GM18861 (cell line): Measurements from ENCODE around the gene NDUFAF8.

Experiments
- ATAC-seq: cut with Tn5 transposase; IDR thresholded peaks from one replicate; pipeline ENCODE4 v1.9.1; 2021; ENCODE audit not compliant: unreplicated experiment

NDUFAF8 gene

DNA sequence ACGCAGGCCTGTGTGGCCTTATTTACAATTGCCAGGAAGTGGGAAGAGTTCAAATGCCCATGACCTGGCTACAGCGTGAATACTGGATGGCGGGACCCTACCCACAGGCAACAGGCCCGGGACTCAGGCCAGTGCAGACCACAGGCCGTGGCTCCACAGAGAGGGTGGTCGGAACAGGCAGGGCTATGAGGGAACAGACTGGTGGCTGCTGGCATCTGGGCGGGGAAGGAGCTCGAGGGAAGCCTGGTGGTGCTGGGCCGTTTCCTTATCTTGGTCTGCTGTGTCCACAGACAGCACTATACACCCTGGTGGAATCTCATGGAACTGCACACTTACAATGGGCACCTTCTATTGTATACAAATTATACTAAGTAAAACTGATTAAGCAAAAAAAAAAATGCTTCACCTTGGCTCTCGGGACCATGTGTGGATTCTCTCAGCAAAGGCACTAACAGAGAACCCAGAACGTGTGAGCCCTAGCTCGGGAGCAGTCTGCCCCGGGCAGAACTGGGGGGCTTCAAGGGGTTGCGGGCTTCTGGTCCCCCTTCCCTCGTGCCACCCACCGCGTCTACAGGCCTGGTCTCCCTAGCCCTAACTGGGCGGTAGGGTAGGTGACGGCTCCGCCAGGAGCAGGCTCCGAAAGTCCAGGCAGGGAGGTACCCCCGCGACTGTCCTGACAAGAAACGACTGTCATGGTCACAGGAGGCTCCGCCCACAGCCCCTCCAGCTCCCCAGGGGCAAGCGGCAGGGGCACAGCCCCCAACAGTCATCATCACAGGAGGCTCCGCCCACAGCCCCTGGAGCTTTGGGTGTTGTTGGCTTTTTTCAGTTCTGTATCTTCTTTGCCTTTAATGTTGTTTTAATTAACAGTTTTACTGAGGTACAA lies 38.2 kb upstream of the NDUFAF8 start:
- no peak for ATAC-seq

DNA sequence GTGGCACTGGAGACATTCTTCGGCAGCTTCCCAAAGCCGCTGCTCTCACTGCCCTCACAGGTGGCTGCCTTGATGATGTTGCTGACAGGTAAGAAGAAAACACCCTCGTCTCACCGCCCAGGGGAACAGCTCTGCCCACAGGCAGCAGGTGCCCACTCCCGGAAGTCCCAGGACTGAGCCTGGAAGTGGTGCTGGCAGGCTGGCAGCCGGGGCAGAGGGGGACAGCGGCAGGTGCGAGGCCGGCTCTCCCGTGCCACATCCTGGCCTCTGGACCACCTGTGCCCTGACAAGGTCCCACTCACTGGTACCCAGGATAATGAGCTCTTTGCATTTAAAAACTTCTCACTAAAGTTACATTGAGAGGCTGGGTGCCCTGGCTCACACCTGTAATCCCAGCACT lies 36.8 kb upstream of the NDUFAF8 start:
- no peak for ATAC-seq

DNA sequence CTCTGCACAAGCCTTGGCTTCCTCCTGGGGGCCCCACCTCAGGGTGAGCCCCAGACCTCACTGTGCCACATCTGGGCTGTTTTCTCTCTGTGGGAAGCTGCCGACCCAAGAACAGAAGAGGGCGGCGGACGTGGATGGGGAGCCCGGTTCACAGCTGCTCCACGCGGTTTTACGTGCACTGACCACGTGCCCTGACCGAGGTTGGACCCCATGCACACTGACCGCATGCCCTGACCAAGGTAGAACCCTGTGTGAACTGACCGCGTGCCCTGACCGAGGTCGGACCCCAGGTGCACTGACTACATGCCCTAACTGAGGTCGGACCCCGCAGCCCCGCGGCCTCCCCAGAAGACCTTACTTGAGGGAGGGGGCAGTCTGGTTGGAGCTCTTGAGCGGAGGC lies 36.0 kb upstream of the NDUFAF8 start:
- no peak for ATAC-seq

DNA sequence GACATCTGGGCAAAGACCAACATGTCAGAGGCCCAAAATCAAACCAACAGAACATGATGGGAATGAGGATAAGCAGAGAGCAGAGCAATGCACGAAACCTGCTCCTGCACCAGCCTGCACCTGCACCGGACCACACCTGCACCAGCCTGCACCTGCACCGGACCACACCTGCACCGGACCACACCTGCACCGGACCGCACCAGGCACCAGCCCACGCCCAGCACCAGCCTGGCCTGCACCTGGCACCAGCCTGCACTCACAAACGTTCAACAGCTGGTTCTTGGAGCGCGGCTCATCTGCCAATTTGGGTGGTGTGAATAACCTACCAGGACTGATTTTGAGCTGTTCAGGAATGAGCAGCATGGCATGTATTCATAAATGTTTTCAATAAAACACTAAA lies 34.5 kb upstream of the NDUFAF8 start:
- ATAC-seq, result no peak

DNA sequence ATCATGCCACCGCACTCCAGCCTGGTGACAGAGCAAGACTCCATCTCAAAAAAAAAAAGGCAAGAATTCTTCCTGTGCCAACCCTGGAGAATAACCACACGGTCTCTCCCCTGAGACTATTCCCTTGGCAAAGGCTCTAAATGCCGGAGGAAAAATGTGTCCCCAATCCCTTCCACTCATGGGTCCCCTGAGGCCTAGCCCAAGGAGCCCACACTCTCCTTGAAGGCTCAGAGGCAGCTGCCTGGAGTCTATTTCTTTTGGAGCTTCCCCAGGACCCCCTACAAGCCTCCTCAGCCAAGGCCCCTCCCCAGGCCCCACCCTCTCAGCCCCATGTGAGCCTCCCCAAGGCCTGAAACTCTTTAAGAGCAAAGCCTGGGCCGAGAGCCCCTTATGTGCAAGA lies 33.0 kb upstream of the NDUFAF8 start:
- no peak for ATAC-seq

DNA sequence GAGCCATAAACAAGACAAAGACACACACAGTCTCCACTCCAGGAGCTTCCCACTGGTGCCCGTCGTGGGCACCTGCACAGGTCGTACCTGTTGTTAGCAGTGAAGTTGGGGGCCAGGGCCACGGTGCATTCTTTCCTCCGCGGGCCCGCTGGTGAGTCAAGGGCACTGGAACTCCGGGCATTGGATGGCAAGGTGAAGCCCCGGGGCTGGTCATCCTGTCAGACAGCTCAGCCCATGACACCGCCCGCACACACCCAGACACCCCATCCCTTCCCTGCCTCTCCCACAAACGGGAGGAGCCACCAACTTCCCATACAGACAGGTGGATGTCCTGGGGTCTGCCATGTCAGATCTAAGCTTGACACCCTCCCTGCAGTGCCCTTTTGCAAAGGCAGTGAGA lies 32.5 kb upstream of the NDUFAF8 start:
- ATAC-seq, result no peak

DNA sequence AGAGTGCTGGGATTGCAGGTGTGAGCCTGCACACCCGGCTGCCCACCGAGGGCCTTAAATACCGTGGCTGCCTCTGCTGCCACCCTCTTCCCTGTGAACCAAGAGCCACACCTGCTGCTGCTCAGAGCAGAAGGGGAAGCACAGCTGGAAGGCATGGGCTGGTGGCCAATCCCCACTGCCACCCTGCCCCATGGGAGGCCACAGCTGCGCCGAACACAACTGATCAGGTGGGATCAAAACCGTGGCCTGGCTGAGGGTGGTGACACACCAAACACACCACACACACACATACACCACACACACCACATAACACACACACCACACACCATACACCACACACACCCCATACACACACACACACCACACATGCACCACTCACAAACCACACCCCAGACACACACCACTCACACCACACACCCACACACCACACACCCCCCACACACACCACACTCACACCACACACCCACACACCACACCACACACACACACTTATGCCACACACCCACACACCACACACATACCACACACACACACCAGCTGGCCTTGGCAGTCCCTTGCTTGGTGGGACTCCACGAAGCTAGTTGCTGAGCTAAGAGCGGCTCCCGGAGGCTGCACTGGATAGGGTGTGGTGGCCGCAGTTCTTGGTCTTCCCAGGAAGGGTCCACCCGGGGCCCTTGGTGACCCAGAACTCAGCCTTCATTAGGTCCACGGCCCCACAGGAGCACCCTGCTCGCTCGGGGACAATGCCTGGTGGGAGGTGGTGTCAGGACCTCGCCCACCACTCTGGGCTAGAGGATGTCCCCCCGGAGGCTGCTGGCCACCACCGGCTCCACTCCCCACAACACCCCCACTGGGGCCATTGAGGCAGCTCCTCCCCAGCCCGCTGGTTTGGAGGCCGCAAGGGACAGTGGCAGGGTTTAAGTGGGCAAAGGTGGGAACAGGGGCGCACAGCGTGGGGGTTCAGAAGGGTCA lies 31.2 kb upstream of the NDUFAF8 start:
- ATAC-seq, result no peak

DNA sequence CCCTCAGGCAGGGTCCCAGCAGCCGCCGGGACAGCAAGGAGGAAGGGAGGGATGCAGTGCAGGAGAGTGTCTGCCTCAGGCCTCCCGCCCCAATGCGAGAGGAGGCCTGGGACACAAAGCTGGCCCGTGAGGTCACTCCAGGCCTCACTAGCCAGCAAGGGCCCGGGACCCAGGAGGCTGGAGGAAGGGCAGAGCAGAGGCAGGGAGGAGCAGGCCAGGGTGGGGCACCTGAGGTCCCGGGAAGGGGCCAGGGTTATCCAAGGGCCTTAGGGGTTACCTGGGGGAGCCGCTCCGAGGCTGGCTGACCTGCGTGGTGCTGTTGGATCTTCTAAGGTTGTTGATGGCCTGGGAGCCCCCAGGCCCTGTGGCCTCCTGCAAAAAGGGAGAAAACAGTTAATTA lies 30.5 kb upstream of the NDUFAF8 start:
- ATAC-seq, result no peak

DNA sequence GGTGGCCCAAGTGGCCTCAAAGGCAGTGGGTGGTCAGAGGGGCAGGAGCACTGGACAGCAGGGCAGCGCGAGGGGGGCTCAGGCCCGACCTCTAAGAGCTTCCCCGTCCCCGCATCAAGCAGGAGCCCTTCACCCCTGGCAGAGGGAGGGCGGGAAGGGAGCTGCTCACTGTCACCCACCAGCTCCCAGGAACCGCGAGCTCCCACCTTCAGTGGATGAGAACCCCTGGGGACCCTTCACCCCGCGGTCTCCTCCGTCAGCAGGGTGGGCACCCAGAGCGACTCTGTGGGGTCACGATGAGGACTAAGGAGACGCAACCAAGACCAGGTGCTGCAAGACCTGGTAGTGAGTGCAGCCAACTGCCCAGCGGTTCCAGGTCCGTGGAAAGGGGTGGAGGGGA lies 30.0 kb upstream of the NDUFAF8 start:
- no peak for ATAC-seq

DNA sequence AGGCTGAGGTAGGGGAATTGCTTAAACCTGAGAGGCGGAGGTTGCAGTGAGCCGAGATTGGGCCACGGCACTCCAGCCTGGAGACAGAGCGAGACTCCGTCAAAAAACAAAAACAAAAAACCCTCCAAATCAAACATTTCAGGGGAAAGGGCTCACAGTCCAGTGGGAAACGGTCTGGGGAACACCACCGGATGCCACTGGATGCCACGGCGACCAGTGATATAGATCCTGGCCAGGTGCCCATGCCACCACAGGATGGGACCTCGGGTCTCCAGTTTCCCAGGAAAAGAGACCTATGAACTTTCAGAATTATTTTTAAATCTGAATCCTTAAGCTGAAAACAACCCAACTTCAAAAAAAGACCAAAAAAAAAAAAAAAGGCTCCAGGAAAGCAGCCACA lies 28.7 kb upstream of the NDUFAF8 start:
- ATAC-seq, result no peak

DNA sequence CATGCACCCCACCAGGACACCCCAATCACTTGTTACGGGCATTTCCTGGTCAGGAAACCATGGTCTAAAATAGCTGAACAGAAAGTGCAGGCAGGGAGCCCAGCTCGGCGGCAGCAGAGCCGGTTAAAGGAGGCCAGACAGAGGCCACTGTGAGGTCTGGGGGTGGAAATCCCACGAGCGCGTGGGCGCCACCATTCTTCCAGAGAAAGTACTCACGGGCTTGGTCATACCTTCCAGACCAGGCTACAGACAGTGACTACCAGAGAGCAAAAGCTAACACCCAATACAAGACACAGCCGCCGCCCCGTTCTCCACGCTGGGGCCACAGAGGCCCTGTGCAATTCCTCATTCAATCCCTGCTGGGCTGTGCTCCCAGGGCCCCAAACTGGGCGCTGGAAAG lies 28.2 kb upstream of the NDUFAF8 start:
- no peak for ATAC-seq

DNA sequence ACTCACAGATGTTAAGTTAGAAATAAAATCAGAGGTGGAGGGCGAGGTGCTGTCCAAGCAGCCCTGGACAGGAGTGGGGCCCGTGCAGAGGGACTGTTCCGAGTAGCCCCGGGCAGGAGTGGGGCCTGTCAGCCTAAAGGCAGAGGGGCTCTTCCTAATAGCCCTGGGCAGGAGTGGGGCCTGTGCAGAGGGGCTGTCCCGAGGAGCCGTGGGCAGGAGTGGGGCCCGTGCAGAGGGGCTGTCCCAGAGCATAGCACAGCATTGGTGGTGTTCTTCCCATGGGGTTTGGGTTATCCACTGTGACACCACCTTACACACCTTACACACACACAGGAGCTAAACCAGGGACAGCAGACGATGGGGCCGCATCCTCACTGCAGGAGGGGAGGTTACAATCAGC lies 26.8 kb upstream of the NDUFAF8 start:
- no peak for ATAC-seq

DNA sequence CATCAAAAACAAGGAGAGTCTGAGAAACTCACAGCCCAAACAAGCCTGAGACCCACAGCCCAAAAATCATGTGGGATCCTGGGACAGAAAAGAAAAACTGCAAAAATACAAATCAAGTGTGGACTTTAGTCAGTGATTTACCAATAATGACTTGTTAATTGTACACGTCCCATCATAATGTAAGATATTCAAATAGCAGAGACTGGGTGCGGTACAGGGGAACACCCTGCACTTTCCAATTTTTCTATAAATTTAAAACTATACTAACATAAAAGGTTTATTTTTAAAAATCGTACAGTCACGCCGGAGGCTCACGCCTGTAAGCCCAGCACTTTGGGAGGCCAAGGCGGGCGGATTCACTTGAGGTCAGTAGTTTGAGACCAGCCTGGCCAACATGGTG lies 25.1 kb upstream of the NDUFAF8 start:
- ATAC-seq, result no peak

DNA sequence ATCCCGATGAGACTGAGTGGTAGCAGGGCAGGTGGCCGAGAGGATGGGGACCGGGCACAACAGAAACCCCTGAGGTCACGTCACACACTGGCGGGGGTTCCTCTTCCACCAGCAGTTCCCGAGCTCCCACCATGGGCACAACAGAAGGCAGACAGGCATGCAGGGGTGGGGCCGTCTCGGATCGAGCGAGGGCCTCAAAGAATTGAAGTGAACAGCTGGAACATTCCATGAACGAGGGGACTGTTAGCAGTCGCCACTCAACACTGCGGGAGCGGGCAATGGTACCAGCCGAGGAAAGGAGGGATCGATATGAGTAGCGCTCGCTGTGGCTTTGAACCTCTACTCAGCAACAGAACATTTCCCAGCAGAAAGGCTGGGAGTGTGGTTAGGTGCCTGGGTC lies 21.6 kb upstream of the NDUFAF8 start:
- no peak for ATAC-seq

DNA sequence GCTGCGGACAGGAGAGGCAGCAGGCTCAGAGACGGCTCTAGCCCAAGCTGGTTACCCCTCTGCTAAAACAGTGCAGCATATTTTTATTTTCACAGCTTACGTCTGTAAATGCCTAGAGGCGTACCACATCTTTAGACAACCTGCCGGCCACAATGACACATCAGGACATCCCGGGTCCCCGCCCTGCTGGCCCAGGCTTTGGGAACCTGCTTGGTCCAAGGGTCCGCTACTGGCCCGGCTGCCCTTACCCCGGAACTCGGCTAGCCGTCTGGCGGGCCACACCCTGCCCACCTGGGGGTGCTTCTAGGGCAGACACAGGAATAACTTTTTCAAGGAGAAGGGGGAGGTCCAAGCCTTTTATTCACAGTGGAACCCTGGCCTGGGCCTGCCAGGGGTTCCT lies 20.7 kb upstream of the NDUFAF8 start:
- ATAC-seq, result no peak

DNA sequence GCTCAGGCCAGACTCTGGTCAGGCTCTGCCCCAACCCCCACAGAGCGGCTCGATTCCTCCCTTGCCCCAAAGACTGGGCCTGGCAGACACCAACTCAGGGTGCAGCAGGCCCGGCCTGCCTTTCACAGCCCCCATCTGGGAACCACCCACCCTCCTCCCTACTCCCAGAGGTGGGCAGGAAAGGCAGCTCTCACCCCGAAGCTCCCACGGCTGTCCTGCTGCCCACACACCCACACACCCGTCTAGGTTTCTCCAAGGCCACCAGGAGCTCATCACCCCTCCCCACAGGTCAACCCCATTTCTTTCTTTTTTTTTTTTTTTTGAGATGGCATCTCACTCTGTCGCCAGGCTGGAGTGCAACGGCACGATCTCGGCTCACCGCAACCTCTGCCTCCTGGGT lies 20.1 kb upstream of the NDUFAF8 start:
- no peak for ATAC-seq

DNA sequence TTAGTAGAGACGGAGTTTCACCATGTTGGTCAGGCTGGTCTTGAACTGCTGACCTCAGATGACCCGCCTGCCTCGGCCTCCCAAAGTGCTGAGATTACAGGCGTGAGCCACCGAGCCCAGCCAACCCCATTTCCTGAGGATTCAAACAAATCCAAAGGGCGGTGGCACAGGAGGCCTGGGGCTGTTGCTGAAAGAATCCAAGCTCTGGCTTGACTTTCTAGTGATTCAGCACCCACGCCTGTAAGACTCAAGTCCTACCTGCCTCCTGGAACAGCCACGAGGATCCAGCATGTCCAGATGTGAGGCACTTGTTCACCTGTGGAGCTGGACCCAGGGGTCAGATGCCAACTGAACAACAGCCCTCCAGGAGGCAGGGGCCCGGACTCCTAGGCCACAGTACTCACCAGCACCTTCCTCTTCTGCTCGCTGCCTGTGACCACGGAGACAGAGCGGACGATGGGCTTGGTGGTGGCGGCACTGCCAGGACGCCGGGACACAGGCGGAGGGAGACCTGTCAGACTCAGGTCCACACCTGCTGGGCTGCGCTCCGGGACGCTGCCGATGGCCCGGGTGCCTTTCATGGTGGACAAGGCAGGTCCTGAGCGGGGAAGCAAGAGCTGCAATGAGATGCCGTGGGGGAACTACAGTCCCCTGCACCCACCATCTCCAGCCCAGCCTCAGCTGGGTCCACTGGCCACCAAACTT lies 19.5 kb upstream of the NDUFAF8 start:
- ATAC-seq, result no peak

DNA sequence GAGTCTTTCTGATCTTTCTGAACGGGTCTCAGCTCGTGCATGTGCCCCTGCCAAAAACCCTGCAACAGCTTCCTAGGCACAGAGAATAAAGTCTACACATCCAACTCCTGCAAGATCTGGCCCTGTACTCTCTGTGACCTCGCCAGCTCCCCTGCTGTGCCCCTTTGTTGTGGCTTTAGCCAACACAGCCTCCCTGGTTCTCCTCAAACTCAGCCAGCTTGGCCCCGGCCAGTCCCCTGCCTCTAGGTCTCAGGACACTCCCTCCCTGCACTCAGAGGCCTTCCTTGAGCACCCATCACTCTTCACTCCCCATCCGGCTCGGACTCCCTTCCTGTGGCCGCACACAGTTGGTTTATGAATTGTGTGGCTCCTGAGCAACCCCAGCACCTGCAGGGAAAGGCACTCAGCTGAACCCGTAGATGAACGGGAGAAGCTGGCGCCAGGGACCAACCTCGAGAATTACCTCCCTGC lies 17.7 kb upstream of the NDUFAF8 start:
- ATAC-seq, result no peak

DNA sequence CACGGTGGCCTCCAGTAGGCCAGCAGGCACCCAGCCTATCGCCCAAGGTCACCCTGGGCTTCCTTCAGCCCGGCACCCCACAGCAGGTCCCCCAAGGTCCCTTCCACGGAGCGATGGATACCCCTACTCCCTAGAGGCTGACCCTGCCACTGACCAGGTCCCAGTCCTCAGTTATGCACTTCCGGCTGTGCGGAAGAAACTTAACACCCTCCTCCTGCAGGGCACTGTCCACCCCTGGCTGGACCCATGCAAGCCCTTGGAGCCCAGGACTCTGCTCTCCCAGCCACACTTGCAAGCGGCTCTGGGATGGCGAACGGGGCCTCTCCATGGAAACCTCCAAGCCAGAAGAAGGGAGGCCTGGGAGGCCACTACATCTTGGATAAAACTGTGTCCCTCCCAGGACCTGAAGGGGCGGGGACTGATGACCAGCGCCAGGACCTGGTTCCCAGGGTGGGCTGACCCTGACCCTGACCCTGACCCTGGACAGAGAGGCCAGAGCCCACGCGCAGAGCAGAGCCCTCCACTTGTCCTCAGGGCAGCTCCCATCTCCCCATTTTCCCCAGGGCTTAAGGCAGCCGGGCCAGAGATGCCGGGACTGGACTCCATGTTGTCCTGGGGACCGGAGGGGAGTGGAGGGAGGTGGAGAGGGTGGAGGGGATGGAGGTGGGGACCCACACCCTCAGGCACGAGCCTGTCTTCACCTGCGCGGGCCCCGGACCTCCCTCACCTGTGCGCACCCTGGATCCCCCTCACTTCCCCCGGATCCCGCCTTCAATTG lies 17.1 kb upstream of the NDUFAF8 start:
- ATAC-seq, result no peak

DNA sequence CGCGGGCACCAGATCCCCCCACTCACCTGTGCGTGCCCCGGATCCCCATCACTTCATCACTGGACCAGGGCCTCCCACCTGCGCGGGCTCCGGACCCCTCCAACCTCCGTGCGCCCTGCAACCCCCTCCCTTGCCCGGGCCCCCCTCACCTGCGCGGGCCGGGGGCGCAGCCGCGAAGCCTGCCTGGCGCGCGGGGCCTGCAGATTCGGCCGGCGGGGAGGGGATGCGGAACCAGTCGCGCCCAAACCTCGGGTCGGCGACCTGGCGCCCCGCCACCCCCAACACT lies 16.6 kb upstream of the NDUFAF8 start:
- ATAC-seq, result no peak
